Measurements from ENCODE around the gene LRP1B.
"Not testable (repeated sequence)": the region's sequence is repeated elsewhere in the genome, so short reads cannot be mapped to it uniquely, and the experiment has no call there.

LRP1B gene

DNA sequence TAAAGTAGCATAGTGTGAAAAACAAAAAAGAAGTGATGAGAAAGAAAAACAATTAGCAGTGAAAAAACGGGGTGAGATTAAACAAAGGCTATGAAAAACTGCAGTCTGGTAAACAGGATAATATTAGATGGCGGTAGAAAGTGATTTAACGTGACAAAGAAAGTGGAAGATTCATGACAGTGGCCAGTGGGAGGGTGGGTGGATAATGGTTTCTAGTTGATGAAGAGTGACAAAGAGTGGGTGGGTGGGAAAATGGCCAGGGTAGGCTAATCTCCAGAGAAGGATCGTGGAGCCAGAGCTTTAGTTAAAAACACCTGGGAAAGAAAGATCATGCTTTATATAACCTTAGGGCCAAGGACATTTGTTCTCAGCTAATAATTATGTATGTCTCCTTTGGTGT lies 1667.8 kb downstream of the LRP1B start:
- DNase-seq (ENCODE audit: low read depth in 2 of 2) = no peak

DNA sequence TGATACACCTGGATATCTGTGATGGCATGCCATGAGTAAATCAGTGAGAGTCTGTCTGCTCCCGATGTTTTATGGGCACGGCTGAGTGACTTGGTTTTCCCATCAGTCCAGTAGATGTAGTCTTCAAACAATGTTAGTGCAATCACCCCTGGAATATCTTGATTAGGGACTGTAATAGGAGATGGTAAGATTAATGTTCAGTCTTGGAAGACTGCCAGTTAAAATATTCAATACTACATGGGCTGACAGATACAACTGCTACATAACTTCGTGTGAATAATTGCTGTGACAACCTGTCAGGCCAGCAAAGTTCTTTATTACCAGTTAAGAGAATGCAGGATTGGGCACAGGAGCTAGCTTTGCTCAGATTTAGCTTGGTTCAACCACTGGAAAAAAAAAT lies 1673.3 kb downstream of the LRP1B start:
- no peak for DNase-seq (ENCODE audit: low read depth in 2 of 2)

DNA sequence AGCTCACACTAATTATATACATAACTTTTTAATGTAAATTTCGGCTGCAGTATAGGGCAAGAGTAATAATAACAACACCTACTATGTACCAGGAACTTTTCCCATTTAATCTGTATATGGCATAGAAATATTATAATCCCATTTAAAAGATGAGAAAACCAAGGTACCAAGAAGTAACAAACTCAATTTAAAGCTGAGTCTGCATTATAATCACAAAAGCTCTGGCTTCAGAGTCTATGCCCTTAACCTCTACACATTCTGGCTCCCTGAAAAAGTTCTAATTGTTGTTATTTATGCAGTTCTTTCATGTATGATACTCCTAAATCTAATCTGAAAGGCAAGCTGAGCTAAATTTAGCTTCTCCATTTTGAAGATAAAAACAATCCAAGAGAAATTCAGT lies 1675.5 kb downstream of the LRP1B start:
- DNase-seq (ENCODE audit: low read depth in 2 of 2) = no peak

DNA sequence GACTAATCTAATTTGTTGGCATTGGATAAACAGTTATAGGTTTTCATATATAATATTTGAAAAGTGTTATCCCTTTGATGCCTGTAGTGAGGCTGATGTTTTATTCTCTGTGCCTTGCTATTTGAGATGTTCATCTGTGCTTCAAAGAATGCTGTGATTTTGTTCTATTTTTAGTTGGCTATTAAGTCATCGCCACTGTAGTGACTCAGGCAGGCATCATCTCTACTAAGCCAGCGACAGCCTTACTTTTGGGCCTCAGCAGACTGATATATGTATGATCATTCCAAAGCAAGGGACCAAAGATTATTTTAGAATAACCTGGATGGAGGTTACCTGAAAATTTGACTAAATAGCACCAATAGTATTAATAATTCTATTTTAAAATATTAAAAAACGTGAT lies 1676.1 kb downstream of the LRP1B start:
- no peak for DNase-seq (ENCODE audit: low read depth in 2 of 2)

DNA sequence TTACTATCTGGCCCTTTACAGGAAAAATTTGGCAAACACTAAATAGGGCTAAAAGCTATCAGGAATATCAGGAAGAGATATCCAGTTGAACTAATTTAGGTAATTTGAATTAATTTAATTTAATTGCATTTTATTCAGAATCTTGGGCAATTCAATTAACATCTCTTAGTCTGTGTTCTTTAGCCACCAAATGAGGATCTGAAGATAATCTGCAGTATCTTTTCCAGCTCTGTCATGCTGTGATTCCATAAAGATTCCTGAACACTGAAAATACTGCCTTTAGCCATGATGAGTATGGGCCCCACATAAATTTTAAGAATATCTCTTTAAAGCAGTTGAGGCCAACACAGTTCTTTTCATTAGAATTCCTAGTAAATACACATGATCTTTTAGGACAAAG lies 1679.5 kb downstream of the LRP1B start:
- DNase-seq (ENCODE audit: low read depth in 2 of 2) = no peak

DNA sequence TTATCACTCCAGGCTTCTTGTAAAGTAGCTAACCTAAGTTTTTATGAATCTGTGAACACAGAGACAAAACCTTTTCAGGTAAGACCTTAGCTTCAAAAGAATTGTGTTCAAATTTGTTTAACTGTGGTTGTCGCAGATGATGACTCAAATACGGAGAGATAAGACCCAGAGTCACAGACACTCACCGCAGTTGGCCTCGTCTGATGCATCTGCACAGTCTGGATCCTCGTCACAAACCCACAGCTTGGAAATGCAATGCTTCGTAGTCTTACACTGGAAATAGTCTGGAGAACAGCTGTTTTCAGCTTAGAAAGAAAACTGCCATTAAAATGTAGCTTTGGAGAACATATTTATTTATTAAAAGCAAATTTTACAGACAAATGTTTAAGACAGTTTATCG lies 1688.5 kb downstream of the LRP1B start:
- no peak for DNase-seq (ENCODE audit: low read depth in 2 of 2)

DNA sequence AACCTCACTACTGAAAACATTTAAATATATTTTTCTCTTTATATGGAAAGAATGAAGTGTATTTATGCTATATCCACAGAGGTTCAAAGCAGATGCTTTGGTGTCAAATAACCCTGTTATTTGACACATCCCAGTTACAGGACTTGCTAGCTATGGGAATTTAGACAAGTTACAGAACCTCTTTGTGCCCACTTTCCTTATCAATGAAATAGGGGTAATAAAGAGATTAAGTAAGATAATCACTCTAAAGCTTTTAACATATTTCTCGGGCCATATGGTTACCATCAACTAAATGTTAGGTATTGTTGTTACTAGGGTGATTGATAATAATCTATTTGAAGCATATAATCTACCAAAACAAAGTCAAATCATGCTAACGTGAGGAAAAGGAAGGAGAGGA lies 1690.0 kb downstream of the LRP1B start:
- no peak for DNase-seq (ENCODE audit: low read depth in 2 of 2)

DNA sequence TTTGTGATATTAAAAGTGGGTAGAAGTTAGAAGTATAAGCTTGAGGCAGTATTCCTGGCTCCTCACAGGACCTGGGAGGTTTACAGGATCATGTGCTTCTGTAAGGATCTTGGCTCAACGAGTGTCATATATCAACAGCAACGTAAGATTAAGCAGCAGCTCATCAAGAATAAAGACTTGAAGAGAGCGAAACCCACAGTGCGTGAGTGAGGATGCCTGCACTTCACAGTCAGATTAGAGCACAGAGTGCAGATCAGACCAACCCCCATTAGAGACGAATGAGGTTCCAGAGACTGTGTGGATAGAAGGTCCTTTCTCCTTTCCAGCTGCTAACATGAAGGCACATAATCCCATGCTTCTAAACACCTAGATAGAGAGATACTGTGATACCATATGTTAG lies 1693.9 kb downstream of the LRP1B start:
- no peak for DNase-seq (ENCODE audit: low read depth in 2 of 2)

DNA sequence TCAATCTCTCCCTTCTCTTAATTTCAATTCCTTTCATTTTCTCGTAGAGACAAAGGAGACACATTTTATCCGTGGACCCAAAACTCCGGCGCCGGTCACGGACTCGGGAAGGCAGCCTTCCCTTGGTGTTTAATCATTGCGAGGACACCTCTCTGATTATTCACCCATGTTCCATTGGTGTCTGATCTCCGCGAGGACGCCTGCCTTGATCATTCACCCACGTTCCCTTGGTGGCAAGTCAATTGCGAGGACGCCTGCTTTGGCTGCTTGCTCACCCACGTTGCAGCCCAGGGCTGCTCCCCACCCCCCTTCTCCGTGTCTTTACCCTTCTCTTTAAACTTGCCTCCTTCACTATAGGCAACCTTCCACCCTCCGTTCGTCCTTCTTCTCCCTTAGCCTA lies 1703.8 kb downstream of the LRP1B start:
- DNase-seq (ENCODE audit: low read depth in 2 of 2) = not testable (repeated sequence)

DNA sequence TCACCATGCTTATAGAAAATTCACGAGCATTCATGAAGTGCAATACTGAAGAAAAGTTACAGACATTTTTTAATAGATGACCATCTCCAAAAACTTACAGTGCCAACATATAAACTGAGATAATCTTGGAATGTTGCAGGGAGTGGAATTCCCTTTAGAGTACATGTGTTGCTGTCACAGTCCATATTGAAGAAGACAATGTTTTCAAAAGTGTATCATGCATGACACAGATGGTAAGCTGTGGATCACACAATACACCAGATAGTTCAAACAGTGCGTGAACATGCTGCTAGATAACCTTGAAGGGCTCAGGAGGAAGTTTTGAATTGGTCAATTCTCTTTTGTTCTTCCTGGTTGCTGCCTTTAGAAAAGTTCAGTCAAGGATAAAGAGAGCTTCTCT lies 1706.3 kb downstream of the LRP1B start:
- no peak for DNase-seq (ENCODE audit: low read depth in 2 of 2)

DNA sequence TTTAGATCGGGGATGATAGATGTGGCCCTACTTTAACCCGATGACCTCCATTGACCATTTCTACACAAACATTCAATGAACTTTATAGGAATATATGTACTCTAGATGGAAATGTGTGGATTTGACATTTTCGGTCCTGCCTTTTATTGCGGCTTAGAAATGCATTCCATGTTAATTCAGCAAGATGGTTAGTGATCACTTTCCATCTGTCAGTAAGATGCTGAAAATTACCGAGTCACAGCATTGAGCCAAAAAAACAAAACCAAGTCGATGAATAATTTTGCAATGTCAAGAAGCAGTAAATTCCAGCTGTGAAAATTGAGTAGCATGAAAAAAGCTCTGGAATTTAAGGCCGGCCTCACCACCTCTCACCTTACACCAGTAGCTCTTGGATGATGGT lies 1708.1 kb downstream of the LRP1B start:
- DNase-seq (ENCODE audit: low read depth in 2 of 2) = no peak

DNA sequence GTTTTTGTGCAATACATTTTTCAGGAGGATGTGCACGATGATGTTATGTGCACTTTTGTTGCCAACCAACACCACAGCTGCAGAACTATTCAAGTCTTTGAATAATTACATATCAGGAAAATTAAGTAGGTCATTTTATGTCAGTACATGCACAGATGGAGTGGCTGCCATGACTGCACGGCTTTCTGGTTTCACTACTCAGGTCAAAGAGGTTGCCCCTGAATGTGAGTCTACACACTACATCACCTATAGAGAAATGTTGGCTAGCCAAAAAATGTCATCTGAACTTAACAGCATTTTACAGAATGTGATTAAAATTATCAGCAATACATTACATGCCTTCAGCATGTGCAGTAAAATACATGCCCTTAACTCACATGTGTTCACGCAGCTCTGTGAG lies 1713.3 kb downstream of the LRP1B start:
- no peak for DNase-seq (ENCODE audit: low read depth in 2 of 2)

DNA sequence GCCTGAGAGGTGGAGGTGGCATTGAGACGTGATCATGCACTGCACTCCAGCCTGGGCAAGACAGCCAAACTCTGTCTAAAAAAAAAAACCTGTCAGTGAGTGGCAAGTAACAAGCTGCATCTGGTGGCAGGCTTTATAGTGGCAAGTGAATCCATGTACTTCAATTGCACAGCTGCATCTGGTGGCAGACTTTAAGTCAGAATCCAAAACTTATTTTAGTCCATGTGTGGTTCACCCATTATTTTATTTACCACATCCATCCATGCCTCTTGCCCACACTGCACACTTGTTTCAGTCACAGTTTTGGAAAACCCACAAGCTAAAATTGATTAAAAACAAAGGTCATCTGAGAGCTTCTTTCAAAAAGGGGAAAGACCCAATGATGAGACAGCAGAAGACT lies 1714.2 kb downstream of the LRP1B start:
- no peak for DNase-seq (ENCODE audit: low read depth in 2 of 2)

DNA sequence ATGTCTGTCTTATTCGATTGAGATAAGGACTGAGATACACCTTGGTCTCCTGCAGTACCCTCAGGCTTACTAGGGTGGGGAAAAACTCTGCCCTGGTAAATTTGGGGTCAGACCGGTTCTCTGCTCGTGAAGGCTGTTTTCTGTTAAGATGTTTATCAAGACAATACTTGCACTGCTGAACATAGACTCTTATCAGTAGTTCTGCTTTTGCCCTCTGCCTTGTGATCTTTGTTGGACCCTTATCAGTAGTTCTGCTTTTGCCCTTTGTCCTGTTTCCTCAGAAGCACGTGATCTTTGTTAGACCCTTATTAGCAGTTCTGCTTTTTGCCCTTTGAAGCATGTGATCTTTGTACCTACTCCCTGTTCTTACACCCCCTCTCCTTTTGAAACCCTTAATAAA lies 1715.8 kb downstream of the LRP1B start:
- not testable (repeated sequence) for DNase-seq (ENCODE audit: low read depth in 2 of 2)

DNA sequence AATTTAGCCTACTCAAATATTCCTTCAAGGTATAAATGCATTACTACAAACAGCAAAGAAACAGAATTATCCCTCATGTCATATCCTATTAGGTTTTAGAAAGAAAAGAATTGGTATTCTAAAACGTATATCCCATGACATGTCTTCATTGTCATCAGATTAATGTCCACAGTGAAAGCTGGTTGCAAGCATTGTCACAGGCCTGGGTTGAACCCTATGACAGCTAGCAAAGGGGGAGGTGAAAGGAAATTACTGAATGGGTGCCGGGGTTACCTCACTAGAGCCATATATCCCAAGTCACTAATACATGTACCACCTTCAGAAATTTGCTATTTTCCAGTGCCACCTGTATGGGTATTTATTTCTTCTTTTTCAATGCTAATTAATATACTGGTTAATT lies 1720.1 kb downstream of the LRP1B start:
- DNase-seq (ENCODE audit: low read depth in 2 of 2) = no peak

DNA sequence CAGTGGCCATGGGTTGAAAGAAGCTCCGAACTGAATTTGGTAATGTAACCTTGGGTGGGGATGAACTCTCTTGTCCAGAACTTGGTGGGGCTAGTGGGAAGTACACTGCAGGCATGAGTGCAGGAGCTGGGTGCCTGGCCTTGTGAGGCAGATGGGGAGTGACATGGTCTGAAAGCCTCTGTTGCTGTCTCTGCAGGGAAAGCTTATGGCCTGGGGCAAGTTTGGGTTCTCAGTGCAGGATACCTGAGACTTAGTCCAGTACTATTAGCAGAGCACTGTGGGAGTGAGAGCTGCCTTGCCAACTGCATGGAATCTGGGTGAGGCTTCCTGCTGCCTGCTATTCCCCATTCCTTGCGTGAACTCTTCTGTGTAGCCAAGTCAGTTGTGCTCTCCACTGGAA lies 1729.8 kb downstream of the LRP1B start:
- DNase-seq (ENCODE audit: low read depth in 2 of 2) = no peak

DNA sequence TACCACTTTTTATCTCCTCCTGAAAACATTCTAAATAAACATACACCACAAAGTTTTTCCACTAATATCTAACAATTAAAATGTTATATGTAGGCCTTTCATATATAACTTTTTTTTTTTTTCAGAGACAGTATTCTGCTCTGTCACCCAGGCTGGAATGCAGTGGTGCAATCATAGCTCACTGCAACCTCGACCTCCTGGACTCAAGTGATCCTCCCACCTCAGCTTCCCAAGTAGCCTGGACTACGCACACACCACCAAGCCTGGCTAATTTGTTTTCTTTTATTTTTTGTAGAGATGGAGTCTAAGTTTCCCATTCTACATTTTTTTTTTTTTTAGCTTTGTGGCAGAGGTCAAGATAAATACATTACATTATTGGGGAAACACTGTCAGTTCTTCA lies 1738.0 kb downstream of the LRP1B start:
- DNase-seq (ENCODE audit: low read depth in 2 of 2) = no peak

DNA sequence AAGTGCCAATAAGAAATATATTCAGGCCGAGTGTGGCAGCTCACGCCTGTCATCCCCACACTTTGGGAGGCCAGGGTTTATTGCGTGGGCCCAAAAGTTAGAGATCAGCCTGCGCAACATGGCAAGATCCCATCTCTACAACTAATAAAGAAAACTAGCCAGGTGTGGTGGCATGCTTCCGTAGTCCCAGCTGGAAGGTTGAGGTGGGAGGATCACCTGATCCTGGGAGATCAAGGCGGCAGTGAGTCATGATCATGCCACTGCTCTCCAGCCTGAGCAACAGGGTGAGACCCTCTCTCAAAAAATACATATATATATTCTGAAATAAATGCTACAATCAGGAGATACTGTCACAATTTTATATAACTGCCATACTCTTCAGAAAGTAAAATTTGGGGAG lies 1745.9 kb downstream of the LRP1B start:
- no peak for DNase-seq (ENCODE audit: low read depth in 2 of 2)

DNA sequence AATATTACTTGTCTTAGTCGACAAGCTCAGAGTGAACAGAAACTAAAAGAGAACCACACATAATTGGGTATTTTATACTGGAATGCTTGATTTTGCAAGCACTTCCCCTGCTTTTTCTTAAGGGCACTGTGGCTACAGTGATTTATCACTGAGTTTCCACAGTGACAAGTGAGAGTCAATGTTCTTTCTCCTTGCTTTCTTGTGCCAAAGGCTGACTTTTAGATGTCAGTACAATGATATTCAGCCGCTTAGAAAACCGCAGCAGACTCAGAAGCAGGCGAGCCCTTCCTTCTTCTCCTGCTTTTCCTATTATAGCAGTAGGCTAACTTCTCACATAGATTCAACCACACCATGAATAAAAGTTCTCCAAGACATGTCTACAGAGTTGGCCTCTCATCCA lies 1747.0 kb downstream of the LRP1B start:
- no peak for DNase-seq (ENCODE audit: low read depth in 2 of 2)

DNA sequence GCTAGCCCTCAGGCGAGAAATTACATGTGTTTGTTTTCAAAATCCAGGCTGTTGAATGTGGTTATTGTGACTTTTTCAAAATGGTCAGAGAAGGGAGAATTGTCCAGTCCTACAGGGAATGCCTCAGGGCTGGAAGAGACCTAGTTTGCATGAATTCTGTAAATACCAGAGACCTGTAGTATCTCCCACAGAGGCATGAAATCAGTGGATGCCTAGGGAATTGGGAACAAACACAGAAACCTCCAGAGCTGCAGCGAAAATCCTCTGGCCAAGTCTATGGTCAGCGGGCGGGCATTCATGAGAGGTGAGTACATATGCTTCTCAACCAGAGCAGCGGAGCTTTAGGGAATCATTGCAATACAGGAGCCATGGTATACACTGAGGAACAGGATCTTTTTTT lies 1754.1 kb downstream of the LRP1B start:
- no peak for DNase-seq (ENCODE audit: low read depth in 2 of 2)

DNA sequence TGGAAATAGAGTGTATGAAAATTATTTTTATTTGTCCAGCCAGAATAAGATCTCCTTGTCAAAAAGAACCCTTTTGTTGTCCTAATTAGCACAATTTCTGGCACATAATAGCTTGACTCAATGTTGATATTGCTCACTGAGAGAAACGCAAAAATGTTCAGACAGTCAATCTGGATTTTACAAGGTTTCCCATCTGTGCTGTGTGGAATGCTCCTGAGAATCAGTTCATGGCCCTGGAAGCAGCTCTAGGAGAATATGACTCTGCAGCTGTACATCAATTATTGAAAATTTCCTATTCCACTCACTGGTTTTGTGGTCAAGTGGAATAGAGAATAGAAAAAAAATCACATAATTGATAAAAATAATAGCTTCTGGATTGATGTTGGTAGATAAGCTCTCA lies 1767.7 kb downstream of the LRP1B start:
- no peak for DNase-seq (ENCODE audit: low read depth in 2 of 2)

DNA sequence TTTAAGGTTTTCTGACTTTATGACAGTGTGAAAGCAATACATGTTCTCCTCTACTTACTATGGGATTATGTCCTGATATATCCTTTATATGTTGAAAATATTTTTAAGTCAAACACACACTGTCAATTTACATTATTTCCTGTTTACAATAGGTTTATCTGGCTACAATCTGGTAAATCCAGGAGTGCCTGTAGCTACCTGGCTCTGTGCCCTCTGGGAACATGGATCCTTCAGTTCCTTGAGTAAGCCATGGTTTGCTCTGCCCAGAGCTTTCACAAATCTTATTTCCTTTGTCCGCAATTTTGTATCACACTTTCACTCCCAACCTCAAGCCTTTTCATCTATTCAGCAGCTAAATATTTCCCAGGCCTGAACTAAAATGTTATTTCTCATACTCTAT lies 1768.5 kb downstream of the LRP1B start:
- no peak for DNase-seq (ENCODE audit: low read depth in 2 of 2)

DNA sequence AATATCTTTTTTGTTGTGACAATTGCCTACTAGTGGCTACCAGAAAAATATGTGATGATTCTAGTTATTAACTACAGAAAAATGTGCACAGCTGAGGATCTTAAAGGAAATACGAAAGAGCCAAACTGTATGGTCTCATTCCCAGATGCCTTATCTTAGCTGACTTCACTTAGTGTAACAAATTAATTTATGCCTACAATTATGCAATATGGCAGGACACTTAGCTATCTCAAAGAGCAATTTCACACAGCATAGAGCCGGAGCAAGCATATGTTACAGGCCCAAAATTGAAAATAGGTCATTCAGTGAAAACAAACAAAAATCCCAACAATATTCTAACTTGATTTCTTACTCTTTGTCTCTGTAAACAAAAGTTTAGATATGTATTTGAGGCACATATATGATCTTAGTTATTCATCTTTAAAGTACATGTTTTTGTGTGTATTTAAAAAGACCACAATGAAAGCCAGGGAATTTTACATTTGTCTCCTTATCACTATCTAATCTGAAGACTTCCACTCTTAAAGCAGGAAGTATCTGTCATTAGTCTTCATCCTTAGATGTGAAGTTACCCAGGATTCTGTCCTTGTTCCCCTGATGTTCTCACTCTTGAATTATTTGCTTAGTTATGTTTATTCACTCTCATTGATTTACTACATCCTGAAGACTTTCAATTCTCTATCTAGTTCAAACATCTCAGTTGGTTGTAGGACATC lies 1771.6 kb downstream of the LRP1B start:
- DNase-seq (ENCODE audit: low read depth in 2 of 2) = no peak

DNA sequence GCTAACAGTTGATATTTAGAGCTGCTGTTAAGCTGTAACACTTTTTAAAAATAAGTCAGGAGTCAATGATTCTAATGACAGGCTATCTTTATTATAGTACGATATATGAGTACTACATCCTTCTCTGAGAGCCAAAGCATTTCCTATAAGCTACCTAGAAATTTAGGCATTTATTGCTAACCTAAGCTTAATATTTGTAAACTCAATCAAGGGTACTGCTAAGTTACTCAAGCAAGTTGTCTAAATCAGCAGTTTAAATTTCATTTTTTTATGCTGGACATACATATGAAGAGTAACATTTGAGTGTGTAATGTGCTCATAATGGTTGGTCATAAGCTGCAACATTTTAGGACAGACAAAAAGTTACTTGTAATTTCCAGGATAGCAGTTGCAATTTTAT lies 1774.1 kb downstream of the LRP1B start:
- DNase-seq (ENCODE audit: low read depth in 2 of 2) = no peak

All from stimulated activated CD8-positive, alpha-beta memory T cell treated with anti-CD3 and anti-CD28 coated beads, Interleukin-7, amount 100 ng/mL, for 1 hour (primary cell).